GM23338 (cell line): ENCODE results near the gene FBXL20.

Experiments used
- EZH2phosphoT487 ChIP-seq: fragments of 200-600 bp; sonication (generic); IDR thresholded peaks from one replicate; pipeline ENCODE4 v1.8.1; 2018; ENCODE audit warnings: antibody characterized with exemption; ENCODE audit not compliant: unreplicated experiment
- JUNB ChIP-seq: IDR thresholded peaks from one replicate; pipeline ENCODE4 v1.6.1; 2016; ENCODE audit warnings: antibody characterized with exemption; ENCODE audit not compliant: unreplicated experiment
- POLR2AphosphoS5 ChIP-seq: IDR thresholded peaks from 2 replicates; pipeline ENCODE4 v1.6.1; 2016; ENCODE audit warnings: antibody characterized with exemption, low read depth
- ZNF331 ChIP-seq: fragments of 250-450 bp; sonication (Bioruptor Pico); IDR thresholded peaks from 2 replicates; pipeline ENCODE4 v1.5.0; 2020; ENCODE audit warnings: low read depth, mild to moderate bottlenecking, moderate library complexity
- TF ChIP-seq, protein P1 (sequence below), 2 experiments: fragments of 200-600 bp in 1 of 2; sonication (generic) in 1 of 2; conservative IDR thresholded peaks; 2 replicates each; pipeline versions ENCODE4 v1.5.1 to v1.6.1; 2016 to 2017; ENCODE audit warnings: antibody characterized with exemption in 2 of 2, low read depth in 2 of 2, mild to moderate bottlenecking in 2 of 2, moderate library complexity in 1 of 2
- TF ChIP-seq, protein P2 (sequence below): fragments of 250-450 bp; sonication (Bioruptor Pico); IDR thresholded peaks from 2 replicates; pipeline ENCODE4 v1.5.0; 2020; ENCODE audit warnings: mild to moderate bottlenecking, moderate library complexity

DNA sequence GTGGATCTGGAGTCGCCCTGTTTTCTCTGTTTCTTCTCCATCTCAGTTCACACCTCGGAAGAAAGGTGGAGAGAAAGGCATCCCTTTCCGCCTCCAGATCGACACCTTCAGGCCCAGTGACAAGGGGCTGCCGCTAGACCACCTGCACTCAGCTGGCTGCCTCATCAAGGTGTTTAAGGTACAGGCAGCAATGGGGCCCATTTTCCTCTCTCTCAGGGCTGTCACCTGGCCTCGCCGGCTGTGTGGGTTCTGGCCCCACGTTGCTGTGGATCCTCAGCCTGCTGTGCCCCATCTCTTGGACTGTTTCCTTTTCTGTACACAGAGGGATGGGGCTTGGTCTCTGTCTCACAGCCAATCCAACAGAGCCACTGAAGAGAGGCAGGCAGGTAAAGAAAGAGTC lies 158.3 kb downstream of the FBXL20 start:
- TF ChIP-seq, protein P1, sequence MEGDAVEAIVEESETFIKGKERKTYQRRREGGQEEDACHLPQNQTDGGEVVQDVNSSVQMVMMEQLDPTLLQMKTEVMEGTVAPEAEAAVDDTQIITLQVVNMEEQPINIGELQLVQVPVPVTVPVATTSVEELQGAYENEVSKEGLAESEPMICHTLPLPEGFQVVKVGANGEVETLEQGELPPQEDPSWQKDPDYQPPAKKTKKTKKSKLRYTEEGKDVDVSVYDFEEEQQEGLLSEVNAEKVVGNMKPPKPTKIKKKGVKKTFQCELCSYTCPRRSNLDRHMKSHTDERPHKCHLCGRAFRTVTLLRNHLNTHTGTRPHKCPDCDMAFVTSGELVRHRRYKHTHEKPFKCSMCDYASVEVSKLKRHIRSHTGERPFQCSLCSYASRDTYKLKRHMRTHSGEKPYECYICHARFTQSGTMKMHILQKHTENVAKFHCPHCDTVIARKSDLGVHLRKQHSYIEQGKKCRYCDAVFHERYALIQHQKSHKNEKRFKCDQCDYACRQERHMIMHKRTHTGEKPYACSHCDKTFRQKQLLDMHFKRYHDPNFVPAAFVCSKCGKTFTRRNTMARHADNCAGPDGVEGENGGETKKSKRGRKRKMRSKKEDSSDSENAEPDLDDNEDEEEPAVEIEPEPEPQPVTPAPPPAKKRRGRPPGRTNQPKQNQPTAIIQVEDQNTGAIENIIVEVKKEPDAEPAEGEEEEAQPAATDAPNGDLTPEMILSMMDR (conservative IDR thresholded peaks at IDR 0.05; ENCODE audit: low read depth in 2 of 2) = no peak
- TF ChIP-seq, protein P2, sequence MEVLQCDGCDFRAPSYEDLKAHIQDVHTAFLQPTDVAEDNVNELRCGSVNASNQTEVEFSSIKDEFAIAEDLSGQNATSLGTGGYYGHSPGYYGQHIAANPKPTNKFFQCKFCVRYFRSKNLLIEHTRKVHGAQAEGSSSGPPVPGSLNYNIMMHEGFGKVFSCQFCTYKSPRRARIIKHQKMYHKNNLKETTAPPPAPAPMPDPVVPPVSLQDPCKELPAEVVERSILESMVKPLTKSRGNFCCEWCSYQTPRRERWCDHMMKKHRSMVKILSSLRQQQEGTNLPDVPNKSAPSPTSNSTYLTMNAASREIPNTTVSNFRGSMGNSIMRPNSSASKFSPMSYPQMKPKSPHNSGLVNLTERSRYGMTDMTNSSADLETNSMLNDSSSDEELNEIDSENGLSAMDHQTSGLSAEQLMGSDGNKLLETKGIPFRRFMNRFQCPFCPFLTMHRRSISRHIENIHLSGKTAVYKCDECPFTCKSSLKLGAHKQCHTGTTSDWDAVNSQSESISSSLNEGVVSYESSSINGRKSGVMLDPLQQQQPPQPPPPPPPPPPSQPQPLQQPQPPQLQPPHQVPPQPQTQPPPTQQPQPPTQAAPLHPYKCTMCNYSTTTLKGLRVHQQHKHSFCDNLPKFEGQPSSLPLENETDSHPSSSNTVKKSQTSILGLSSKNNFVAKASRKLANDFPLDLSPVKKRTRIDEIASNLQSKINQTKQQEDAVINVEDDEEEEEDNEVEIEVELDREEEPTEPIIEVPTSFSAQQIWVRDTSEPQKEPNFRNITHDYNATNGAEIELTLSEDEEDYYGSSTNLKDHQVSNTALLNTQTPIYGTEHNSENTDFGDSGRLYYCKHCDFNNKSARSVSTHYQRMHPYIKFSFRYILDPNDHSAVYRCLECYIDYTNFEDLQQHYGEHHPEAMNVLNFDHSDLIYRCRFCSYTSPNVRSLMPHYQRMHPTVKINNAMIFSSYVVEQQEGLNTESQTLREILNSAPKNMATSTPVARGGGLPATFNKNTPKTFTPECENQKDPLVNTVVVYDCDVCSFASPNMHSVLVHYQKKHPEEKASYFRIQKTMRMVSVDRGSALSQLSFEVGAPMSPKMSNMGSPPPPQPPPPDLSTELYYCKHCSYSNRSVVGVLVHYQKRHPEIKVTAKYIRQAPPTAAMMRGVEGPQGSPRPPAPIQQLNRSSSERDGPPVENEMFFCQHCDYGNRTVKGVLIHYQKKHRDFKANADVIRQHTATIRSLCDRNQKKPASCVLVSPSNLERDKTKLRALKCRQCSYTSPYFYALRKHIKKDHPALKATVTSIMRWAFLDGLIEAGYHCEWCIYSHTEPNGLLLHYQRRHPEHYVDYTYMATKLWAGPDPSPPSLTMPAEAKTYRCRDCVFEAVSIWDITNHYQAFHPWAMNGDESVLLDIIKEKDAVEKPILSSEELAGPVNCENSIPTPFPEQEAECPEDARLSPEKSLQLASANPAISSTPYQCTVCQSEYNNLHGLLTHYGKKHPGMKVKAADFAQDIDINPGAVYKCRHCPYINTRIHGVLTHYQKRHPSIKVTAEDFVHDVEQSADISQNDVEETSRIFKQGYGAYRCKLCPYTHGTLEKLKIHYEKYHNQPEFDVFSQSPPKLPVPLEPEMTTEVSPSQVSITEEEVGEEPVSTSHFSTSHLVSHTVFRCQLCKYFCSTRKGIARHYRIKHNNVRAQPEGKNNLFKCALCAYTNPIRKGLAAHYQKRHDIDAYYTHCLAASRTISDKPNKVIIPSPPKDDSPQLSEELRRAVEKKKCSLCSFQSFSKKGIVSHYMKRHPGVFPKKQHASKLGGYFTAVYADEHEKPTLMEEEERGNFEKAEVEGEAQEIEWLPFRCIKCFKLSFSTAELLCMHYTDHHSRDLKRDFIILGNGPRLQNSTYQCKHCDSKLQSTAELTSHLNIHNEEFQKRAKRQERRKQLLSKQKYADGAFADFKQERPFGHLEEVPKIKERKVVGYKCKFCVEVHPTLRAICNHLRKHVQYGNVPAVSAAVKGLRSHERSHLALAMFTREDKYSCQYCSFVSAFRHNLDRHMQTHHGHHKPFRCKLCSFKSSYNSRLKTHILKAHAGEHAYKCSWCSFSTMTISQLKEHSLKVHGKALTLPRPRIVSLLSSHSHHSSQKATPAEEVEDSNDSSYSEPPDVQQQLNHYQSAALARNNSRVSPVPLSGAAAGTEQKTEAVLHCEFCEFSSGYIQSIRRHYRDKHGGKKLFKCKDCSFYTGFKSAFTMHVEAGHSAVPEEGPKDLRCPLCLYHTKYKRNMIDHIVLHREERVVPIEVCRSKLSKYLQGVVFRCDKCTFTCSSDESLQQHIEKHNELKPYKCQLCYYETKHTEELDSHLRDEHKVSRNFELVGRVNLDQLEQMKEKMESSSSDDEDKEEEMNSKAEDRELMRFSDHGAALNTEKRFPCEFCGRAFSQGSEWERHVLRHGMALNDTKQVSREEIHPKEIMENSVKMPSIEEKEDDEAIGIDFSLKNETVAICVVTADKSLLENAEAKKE (CRISPR knock-in tag) = no peak
- TF ChIP-seq EZH2phosphoT487 (no peak), JUNB (no peak), POLR2AphosphoS5 (no peak), ZNF331 (CRISPR knock-in tag) (no peak)
